ENCODE measurements around the gene WIPI1. TPM values are rescaled to one million over a fixed set of nuclear protein-coding genes. Genes with fewer than 3 reads are reported as not detected.

The WIPI1 gene
- total RNA-seq, 1 donor, result 80.7 TPM

DNA sequence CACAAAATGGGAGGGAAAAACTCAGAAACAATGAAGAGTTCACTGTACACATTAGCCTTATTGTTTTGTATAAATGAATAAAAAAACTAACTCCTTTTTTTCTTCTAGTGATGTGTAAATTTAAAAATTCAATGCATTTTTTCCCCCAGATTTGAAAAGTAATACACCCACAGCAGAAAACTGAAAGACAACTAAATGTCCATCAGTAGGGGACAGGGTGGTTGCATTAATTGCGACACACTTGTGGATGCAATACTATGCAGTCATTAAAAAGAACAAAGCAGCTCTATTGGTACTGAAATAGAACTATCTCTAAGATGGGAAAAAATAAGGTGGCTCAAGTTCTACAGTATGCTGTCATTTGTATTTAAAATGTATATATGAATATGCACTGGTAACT lies 13.7 kb upstream of the WIPI1 start:
- TF ChIP-seq, protein P1, sequence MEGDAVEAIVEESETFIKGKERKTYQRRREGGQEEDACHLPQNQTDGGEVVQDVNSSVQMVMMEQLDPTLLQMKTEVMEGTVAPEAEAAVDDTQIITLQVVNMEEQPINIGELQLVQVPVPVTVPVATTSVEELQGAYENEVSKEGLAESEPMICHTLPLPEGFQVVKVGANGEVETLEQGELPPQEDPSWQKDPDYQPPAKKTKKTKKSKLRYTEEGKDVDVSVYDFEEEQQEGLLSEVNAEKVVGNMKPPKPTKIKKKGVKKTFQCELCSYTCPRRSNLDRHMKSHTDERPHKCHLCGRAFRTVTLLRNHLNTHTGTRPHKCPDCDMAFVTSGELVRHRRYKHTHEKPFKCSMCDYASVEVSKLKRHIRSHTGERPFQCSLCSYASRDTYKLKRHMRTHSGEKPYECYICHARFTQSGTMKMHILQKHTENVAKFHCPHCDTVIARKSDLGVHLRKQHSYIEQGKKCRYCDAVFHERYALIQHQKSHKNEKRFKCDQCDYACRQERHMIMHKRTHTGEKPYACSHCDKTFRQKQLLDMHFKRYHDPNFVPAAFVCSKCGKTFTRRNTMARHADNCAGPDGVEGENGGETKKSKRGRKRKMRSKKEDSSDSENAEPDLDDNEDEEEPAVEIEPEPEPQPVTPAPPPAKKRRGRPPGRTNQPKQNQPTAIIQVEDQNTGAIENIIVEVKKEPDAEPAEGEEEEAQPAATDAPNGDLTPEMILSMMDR (IDR thresholded peaks at IDR 0.05; ENCODE audit: insufficient read depth, low read depth, low read length), result no peak
- no peak overlapping the region for H3K4me3 ChIP-seq (ENCODE audit: low read depth, low read length)
- no peak for DNase-seq (ENCODE audit: low read depth)

DNA sequence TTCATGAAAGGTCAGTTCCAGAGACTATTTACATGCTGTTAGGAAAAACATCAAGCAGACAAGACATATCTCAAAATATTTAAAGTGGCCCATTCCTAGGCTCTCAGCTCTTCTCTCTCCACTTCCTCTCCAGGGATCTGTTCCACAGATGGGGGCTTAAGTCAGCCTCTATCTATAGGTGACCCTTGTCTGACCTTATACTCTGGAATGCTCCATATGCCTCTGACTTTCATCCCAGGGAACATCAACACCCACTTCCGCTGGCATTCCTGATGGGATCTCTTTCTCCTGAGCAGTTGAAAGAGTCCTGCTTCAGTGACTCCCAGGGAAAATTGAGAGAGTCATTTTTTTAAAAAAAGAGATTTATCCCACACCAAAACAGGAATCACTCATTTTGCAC lies 11.5 kb upstream of the WIPI1 start:
- TF ChIP-seq, protein P1 (IDR thresholded peaks at IDR 0.05; ENCODE audit: insufficient read depth, low read depth, low read length), result no peak
- DNase-seq (ENCODE audit: low read depth), result peak; percentile 88
- no peak overlapping the region for H3K4me3 ChIP-seq (ENCODE audit: low read depth, low read length)

DNA sequence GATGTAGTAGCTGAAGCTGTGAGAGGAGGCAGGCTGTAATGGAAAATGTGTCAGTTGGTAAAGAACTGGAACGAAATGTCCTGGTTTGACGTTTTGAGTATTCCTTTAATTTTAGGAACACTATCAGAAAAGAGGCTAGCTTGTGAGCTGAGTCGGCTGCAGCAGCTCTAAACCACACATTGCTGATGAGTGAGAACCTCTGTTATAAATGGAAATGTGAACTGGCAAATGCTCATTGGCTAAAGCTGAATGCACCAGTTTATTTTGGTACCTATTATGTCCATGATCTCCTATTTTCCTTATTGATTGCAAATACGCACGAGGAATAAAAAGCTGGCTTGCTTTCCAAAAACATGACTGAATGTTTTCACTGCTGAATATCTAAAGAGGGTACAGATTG lies 11.0 kb upstream of the WIPI1 start:
- peak; percentile 51 for DNase-seq (ENCODE audit: low read depth)
- TF ChIP-seq, protein P1 (IDR thresholded peaks at IDR 0.05; ENCODE audit: insufficient read depth, low read depth, low read length), result no peak

DNA sequence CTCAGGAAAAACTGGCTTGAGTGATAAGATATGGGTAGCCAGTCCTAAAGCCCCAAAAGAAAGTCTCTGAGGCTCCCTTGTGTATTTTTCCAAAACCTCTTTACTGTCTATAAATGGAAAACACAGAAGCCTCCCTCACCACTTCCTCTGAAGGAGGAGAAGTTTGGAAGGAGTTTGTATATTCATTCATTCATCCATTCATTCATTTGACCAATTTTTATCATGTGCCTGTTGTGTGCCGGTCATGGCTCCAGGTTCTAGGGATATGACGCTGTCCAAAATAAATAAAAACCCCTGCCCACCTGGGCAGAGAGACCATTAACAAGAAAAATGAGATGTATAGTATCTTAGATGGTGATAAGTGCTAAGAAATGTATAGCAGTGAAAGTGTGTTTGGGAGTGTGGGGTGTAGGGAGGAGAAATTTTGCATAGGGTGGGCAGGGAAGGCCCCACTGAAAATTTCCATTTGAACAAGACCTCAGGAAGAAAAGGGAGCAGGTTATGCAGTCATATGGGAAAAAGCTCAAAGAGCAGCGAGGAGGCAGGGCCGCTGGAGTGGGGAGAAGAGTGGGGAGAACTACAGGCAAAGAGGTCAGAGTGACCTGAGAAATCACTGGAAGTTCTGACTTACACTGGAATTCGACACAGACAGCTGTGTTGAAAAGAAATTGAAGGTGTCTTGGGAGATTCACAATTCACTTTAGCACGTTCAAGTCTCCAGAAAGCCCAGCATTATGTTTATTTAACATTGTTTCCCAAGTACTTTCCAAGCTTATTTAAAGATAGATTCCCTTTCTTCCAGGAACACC lies 6.1 kb upstream of the WIPI1 start:
- DNase-seq (ENCODE audit: low read depth), result no peak
- TF ChIP-seq, protein P1 (IDR thresholded peaks at IDR 0.05; ENCODE audit: insufficient read depth, low read depth, low read length), result no peak
- H3K4me3 ChIP-seq (ENCODE audit: low read depth, low read length), result no peak overlapping the region

More for the DNA sequence above, 11.0 kb upstream of the WIPI1 start:
- no peak overlapping the region for H3K4me3 ChIP-seq (ENCODE audit: low read depth, low read length)

DNA sequence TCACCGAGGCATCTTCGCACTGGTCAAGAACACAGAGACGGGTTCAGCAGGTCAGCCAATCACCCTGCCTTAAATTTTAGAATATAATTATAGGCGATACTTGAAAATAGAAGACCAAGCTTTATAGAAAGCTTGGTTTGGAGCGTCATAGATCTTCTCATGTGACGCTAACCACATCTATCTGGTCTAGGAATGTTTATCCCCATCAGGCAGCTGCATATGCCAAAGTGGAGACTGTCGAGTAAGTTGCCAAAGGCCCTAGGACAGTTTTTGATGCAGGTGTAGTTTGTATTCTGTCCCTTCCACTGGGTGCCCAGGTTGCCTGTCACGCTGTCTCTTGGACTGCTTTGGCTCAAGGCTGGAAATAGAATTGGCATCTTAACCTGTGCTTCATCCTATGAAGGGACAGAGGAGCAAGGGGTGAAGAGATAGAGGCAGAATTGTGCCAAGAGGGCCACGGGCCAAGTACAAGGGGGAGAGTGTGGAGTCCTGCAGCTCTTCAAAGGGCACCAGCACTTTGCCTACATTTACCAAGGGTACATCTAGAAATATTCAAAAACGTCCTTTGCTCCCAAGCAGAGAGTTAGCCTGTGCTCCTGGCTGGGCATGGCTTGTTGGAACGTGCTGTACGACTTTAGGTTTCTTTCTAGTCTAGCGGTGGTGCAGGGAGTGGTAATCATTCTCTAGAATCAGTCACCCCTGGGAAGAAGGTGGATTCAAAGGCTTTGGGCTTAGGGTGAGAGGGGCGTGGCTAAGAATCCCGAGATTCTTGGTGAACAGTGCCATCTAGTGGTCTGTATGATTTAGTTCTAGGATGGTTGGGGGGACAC lies 5.3 kb upstream of the WIPI1 start:
- peak; percentile 89 for DNase-seq (ENCODE audit: low read depth)
- TF ChIP-seq, protein P1 (IDR thresholded peaks at IDR 0.05; ENCODE audit: insufficient read depth, low read depth, low read length), result peak; percentile 71
- H3K4me3 ChIP-seq (ENCODE audit: low read depth, low read length), result no peak overlapping the region

DNA sequence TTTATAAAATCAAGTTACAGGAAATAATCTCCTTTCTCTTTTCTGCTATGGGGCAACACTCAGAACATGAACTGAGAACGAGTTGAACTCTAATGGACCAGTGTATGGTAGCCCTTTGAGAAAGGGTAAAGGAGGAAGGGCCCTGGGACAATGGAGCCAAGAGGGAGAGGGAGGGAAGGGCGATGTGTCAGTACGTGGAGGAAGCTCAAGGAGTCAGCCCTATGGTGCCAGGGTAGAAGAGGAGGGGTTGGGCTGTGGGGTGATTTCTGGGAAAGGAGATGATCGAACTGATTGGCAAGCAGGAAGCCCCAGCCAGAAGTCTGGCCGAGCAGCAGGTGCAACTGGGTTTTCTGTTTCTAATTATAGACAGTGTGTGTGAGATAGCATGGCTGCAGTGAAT lies 4.3 kb upstream of the WIPI1 start:
- TF ChIP-seq, protein P1 (IDR thresholded peaks at IDR 0.05; ENCODE audit: insufficient read depth, low read depth, low read length), result no peak
- DNase-seq (ENCODE audit: low read depth), result no peak
- H3K4me3 ChIP-seq (ENCODE audit: low read depth, low read length), result no peak overlapping the region
